ENCODE measurements around the gene BPIFB6. TPM values are rescaled to one million over a fixed set of nuclear protein-coding genes. Genes with fewer than 3 reads are reported as not detected.

The BPIFB6 gene
- total RNA-seq, 2 experiments from 2014 or later = not detected

- intact Hi-C loops (cut with micrococcal nuclease) = no loop called here
- ChIA-PET CTCF (no interaction called here), POLR2A (no interaction called here)
- H3K4me3 Mint-ChIP-seq = no peak within 1 kb of the TSS
- no peak within 1 kb of the TSS for H3K27ac Mint-ChIP-seq
- H3K9me3 Mint-ChIP-seq = no peaks in the 10 kb centered on the region
- H3K4me1 Mint-ChIP-seq (ENCODE audit: low read depth) = no peaks in the 10 kb centered on the region
- no peak for DNase-seq
- no peaks in the 10 kb centered on the region for H3K36me3 Mint-ChIP-seq
- no peaks in the 10 kb centered on the region for H3K27me3 Mint-ChIP-seq
Observed at GRCh38 chr20:33053291-33054106, 22.1 kb downstream of the BPIFB6 start, which contains the start of gene BPIFB3. Gene BPIFB3 (plus strand): TSS chr20:33053903. CDS start chr20:33055436, 1,533 bp downstream.

GRCh38 chr20:33054381-33054780, 22.9 kb downstream of the BPIFB6 start:
- Mint-ChIP-seq H3K27ac (no peak overlapping the region), H3K4me1 (ENCODE audit: low read depth) (no peaks in the 10 kb centered on the region), H3K9me3 (no peaks in the 10 kb centered on the region), H3K27me3 (no peaks in the 10 kb centered on the region), H3K36me3 (no peaks in the 10 kb centered on the region), H3K4me3 (no peak overlapping the region)
- ChIA-PET POLR2A (no interaction called here), CTCF (no interaction called here)
- intact Hi-C loops (cut with micrococcal nuclease) = no loop called here
- DNase-seq = no peak

GRCh38 chr20:33054791-33055190, 23.3 kb downstream of the BPIFB6 start:
- H3K27ac Mint-ChIP-seq = no peak overlapping the region
- no peak overlapping the region for H3K4me3 Mint-ChIP-seq
- no peaks in the 10 kb centered on the region for H3K4me1 Mint-ChIP-seq (ENCODE audit: low read depth)
- no peak for DNase-seq
- intact Hi-C loops (cut with micrococcal nuclease) = no loop called here
- H3K9me3 Mint-ChIP-seq = no peaks in the 10 kb centered on the region
- H3K27me3 Mint-ChIP-seq = no peaks in the 10 kb centered on the region
- H3K36me3 Mint-ChIP-seq = no peaks in the 10 kb centered on the region
- POLR2A ChIA-PET = no interaction called here
- CTCF ChIA-PET = no interaction called here

GRCh38 chr20:33059136-33059535, 27.7 kb downstream of the BPIFB6 start:
- H3K27ac Mint-ChIP-seq = no peak overlapping the region
- DNase-seq = no peak
- no peaks in the 10 kb centered on the region for H3K27me3 Mint-ChIP-seq
- intact Hi-C loops (cut with micrococcal nuclease) = no loop called here
- H3K4me1 Mint-ChIP-seq (ENCODE audit: low read depth) = no peaks in the 10 kb centered on the region
- ChIA-PET POLR2A (no interaction called here), CTCF (interaction anchor here (1.0 kb wide), 1 partner anchor 8 kb away, joined by 3 read pairs; no protein-coding TSS in a partner anchor)
- no peaks in the 10 kb centered on the region for H3K36me3 Mint-ChIP-seq
- no peak overlapping the region for H3K4me3 Mint-ChIP-seq
- no peaks in the 10 kb centered on the region for H3K9me3 Mint-ChIP-seq

- H3K4me3 Mint-ChIP-seq = no peak overlapping the region
Observed at GRCh38 chr20:33059741-33060390, 28.4 kb downstream of the BPIFB6 start.

GRCh38 chr20:33061658-33062028, 30.2 kb downstream of the BPIFB6 start:
- no peak for DNase-seq
- intact Hi-C loops (cut with micrococcal nuclease) = no loop called here
- Mint-ChIP-seq H3K36me3 (no peaks in the 10 kb centered on the region), H3K4me1 (ENCODE audit: low read depth) (no peaks in the 10 kb centered on the region), H3K27me3 (no peaks in the 10 kb centered on the region), H3K27ac (no peak overlapping the region), H3K4me3 (no peak overlapping the region), H3K9me3 (no peaks in the 10 kb centered on the region)
- POLR2A ChIA-PET = no interaction called here
- CTCF ChIA-PET = no interaction called here

More at GRCh38 chr20:33059741-33060390, 28.4 kb downstream of the BPIFB6 start:
- POLR2A ChIA-PET = no interaction called here
- no peak for DNase-seq
- Mint-ChIP-seq H3K36me3 (no peaks in the 10 kb centered on the region), H3K9me3 (no peaks in the 10 kb centered on the region), H3K27me3 (no peaks in the 10 kb centered on the region), H3K27ac (no peak overlapping the region), H3K4me1 (ENCODE audit: low read depth) (no peaks in the 10 kb centered on the region)
- intact Hi-C loops (cut with micrococcal nuclease) = no loop called here
- CTCF ChIA-PET = interaction anchor here (1.0 kb wide), 1 partner anchor 9 kb away, joined by 3 read pairs; no protein-coding TSS in a partner anchor

- CTCF ChIA-PET = interaction anchor here (0.7 kb wide), 1 partner anchor 11 kb away, joined by 3 read pairs; no protein-coding TSS in a partner anchor
- H3K4me1 Mint-ChIP-seq (ENCODE audit: low read depth) = no peaks in the 10 kb centered on the region
- no peak overlapping the region for H3K4me3 Mint-ChIP-seq
- POLR2A ChIA-PET = no interaction called here
- H3K27ac Mint-ChIP-seq = no peak overlapping the region
- H3K9me3 Mint-ChIP-seq = no peaks in the 10 kb centered on the region
- H3K36me3 Mint-ChIP-seq = no peaks in the 10 kb centered on the region
- intact Hi-C loops (cut with micrococcal nuclease) = no loop called here
- no peaks in the 10 kb centered on the region for H3K27me3 Mint-ChIP-seq
- no peak for DNase-seq
Observed at GRCh38 chr20:33062105-33062824, 30.8 kb downstream of the BPIFB6 start.

- H3K4me1 Mint-ChIP-seq (ENCODE audit: low read depth) = no peaks in the 10 kb centered on the region
- H3K4me3 Mint-ChIP-seq = no peak overlapping the region
- no peaks in the 10 kb centered on the region for H3K27me3 Mint-ChIP-seq
- H3K36me3 Mint-ChIP-seq = no peaks in the 10 kb centered on the region
- intact Hi-C loops (cut with micrococcal nuclease) = no loop called here
- H3K27ac Mint-ChIP-seq = no peak overlapping the region
- ChIA-PET POLR2A (no interaction called here), CTCF (interaction anchor here (0.7 kb wide), 1 partner anchor 12 kb away, joined by 3 read pairs; no protein-coding TSS in a partner anchor)
- DNase-seq = no peak
- H3K9me3 Mint-ChIP-seq = no peaks in the 10 kb centered on the region
Observed at GRCh38 chr20:33062825-33063149, 31.3 kb downstream of the BPIFB6 start.

GRCh38 chr20:33063271-33063670, 31.8 kb downstream of the BPIFB6 start:
- intact Hi-C loops (cut with micrococcal nuclease) = no loop called here
- no peak overlapping the region for H3K4me3 Mint-ChIP-seq
- POLR2A ChIA-PET = no interaction called here

GRCh38 chr20:33064572-33065287, 33.3 kb downstream of the BPIFB6 start:
- no peak for DNase-seq
- H3K27ac Mint-ChIP-seq = no peak overlapping the region
- no peaks in the 10 kb centered on the region for H3K36me3 Mint-ChIP-seq
- no peaks in the 10 kb centered on the region for H3K27me3 Mint-ChIP-seq
- ChIA-PET POLR2A (no interaction called here), CTCF (no interaction called here)
- H3K9me3 Mint-ChIP-seq = no peaks in the 10 kb centered on the region
- H3K4me3 Mint-ChIP-seq = no peak overlapping the region
- intact Hi-C loops (cut with micrococcal nuclease) = no loop called here
- H3K4me1 Mint-ChIP-seq (ENCODE audit: low read depth) = peaks cover 5% of the 10 kb centered on the region

More at GRCh38 chr20:33063271-33063670, 31.8 kb downstream of the BPIFB6 start:
- no peaks in the 10 kb centered on the region for H3K36me3 Mint-ChIP-seq
- H3K4me1 Mint-ChIP-seq (ENCODE audit: low read depth) = peaks cover 5% of the 10 kb centered on the region
- H3K9me3 Mint-ChIP-seq = no peaks in the 10 kb centered on the region
- H3K27me3 Mint-ChIP-seq = no peaks in the 10 kb centered on the region
- DNase-seq = no peak
- CTCF ChIA-PET = no interaction called here
- H3K27ac Mint-ChIP-seq = no peak overlapping the region

GRCh38 chr20:33065785-33066184, 34.3 kb downstream of the BPIFB6 start:
- Mint-ChIP-seq H3K9me3 (no peaks in the 10 kb centered on the region), H3K4me1 (ENCODE audit: low read depth) (peaks cover 5% of the 10 kb centered on the region), H3K4me3 (no peak overlapping the region), H3K27me3 (no peaks in the 10 kb centered on the region), H3K36me3 (no peaks in the 10 kb centered on the region), H3K27ac (no peak overlapping the region)
- intact Hi-C loops (cut with micrococcal nuclease) = no loop called here
- CTCF ChIA-PET = no interaction called here
- POLR2A ChIA-PET = no interaction called here
- DNase-seq = no peak

GRCh38 chr20:33067806-33068205, 36.4 kb downstream of the BPIFB6 start:
- intact Hi-C loops (cut with micrococcal nuclease) = no loop called here
- no peak overlapping the region for H3K4me3 Mint-ChIP-seq
- no peaks in the 10 kb centered on the region for H3K9me3 Mint-ChIP-seq
- H3K36me3 Mint-ChIP-seq = no peaks in the 10 kb centered on the region
- H3K4me1 Mint-ChIP-seq (ENCODE audit: low read depth) = peaks cover 5% of the 10 kb centered on the region
- no peak overlapping the region for H3K27ac Mint-ChIP-seq
- no peak for DNase-seq
- CTCF ChIA-PET = no interaction called here
- POLR2A ChIA-PET = no interaction called here
- H3K27me3 Mint-ChIP-seq = no peaks in the 10 kb centered on the region

All from activated CD4-positive, alpha-beta memory T cell treated with anti-CD3 and anti-CD28 coated beads for 36 hours (primary cell).